SK-N-SH (cell line): Measurements from ENCODE around the gene ATP8A1. TPM values are rescaled to one million over a fixed set of nuclear protein-coding genes. Genes with fewer than 3 reads are reported as not detected.

Source experiments
- CTCF ChIA-PET: fragments of 300-600, 350-600 bp; formaldehyde crosslinking; extraction: SDS; loops from one replicate; lab custom pipeline; 2021; lab: Yijun Ruan, JAX
- POLR2A ChIA-PET: fragments of 350-600 bp; sonication (Branson Sonifier 250); formaldehyde crosslinking; extraction: SDS; loops from one replicate; lab custom pipeline; 2020; ENCODE audit warnings: antibody characterized with exemption, inconsistent platforms; lab: Yijun Ruan, JAX
- DNase-seq: peaks from one replicate; pipeline ENCODE4 v3.0.0; 2012
- H2AFZ ChIP-seq: fragments of 200-600 bp; sonication (generic); 2 replicates; pipeline ENCODE4 v1.8.1; 2016; ENCODE audit warnings: antibody characterized with exemption, mild to moderate bottlenecking, low read depth
- H3F3A ChIP-seq: fragments of 200-600 bp; sonication (generic); replicated peaks from 2 replicates; pipeline ENCODE3; 2016; ENCODE audit warnings: antibody characterized with exemption, mild to moderate bottlenecking; ENCODE audit not compliant: insufficient read depth
- H3K27ac ChIP-seq, 2 experiments: fragments of 200-500 bp in 1 of 2; fragments of 200-600 bp in 1 of 2; sonication (Bioruptor generic) in 1 of 2; sonication (generic), shearing (Covaris generic) in 1 of 2; 2 replicates each; pipeline versions ENCODE4 v1.5.1 to v1.6.1; 2014 to 2016; ENCODE audit warnings: low read depth in 2 of 2, inconsistent platforms in 1 of 2, low read length in 1 of 2, mild to moderate bottlenecking in 1 of 2, mixed read lengths in 1 of 2
- H3K27me3 ChIP-seq: fragments of 200-600 bp; sonication (generic), shearing (Covaris generic); 2 replicates; pipeline ENCODE4 v1.6.1; 2016; ENCODE audit warnings: mixed run types; ENCODE audit not compliant: insufficient read depth
- H3K36me3 ChIP-seq, 2 experiments: fragments of 200-500 bp in 1 of 2; fragments of 200-600 bp in 1 of 2; sonication (Bioruptor generic) in 1 of 2; sonication (generic) in 1 of 2; replicated peaks in 1 of 2; 2 replicates each; pipeline versions ENCODE3 to v1.5.1; 2014 to 2016; ENCODE audit warnings: low read length in 1 of 2, mild to moderate bottlenecking in 1 of 2; ENCODE audit not compliant: insufficient read depth in 2 of 2, control insufficient read depth in 1 of 2
- H3K4me1 ChIP-seq, 2 experiments: fragments of 200-500 bp in 1 of 2; fragments of 200-600 bp in 1 of 2; sonication (Bioruptor generic) in 1 of 2; sonication (generic), shearing (Covaris generic) in 1 of 2; 2 replicates each; pipeline versions ENCODE4 v1.5.1 to v1.6.1; 2014 to 2016; ENCODE audit warnings: low read depth in 1 of 2, low read length in 1 of 2, mixed run types in 1 of 2; ENCODE audit not compliant: insufficient read depth in 2 of 2, control insufficient read depth in 1 of 2
- H3K4me2 ChIP-seq: fragments of 200-600 bp; sonication (generic), shearing (Covaris generic); 2 replicates; pipeline ENCODE4 v1.6.1; 2017; ENCODE audit warnings: mixed run types
- H3K4me3 ChIP-seq, 2 experiments: fragments of 200-500 bp in 1 of 2; fragments of 200-600 bp in 1 of 2; sonication (Bioruptor generic) in 1 of 2; sonication (generic), shearing (Covaris generic) in 1 of 2; 2 replicates each; pipeline versions ENCODE4 v1.5.1 to v1.8.1; 2014 to 2016; ENCODE audit warnings: low read depth in 2 of 2, inconsistent platforms in 1 of 2, low read length in 1 of 2, mild to moderate bottlenecking in 1 of 2, mixed read lengths in 1 of 2, moderate library complexity in 1 of 2
- H3K79me2 ChIP-seq: fragments of 200-600 bp; sonication (generic); 2 replicates; pipeline ENCODE4 v1.8.1; 2017; ENCODE audit warnings: mild to moderate bottlenecking; ENCODE audit not compliant: insufficient read depth
- H3K9ac ChIP-seq: fragments of 200-600 bp; sonication (generic); 2 replicates; pipeline ENCODE4 v1.6.1; 2017; ENCODE audit warnings: mixed run types
- H3K9me2 ChIP-seq: fragments of 200-600 bp; sonication (generic); 2 replicates; pipeline ENCODE4 v1.6.1; 2017; ENCODE audit warnings: mixed run types
- H3K9me3 ChIP-seq: fragments of 200-600 bp; sonication (generic); 2 replicates; pipeline ENCODE4 v1.6.1; 2017; ENCODE audit warnings: mixed run types, mild to moderate bottlenecking, moderate library complexity
- H4K20me1 ChIP-seq: fragments of 200-600 bp; sonication (generic); 2 replicates; pipeline ENCODE4 v1.6.1; 2017; ENCODE audit warnings: mild to moderate bottlenecking, mixed run types; ENCODE audit not compliant: insufficient read depth
- CHD2 ChIP-seq: fragments of 150-350 bp; IDR thresholded peaks from 2 replicates; pipeline ENCODE4 v1.6.1; 2018; ENCODE audit warnings: low read length; ENCODE audit not compliant: partially characterized antibody
- EP300 ChIP-seq, 2 experiments: IDR thresholded peaks; 2 replicates each; pipeline versions ENCODE4 v1.4.0 to v1.6.1; 2012; ENCODE audit warnings: borderline replicate concordance in 1 of 2, low read depth in 1 of 2, low read length in 1 of 2
- EZH2phosphoT487 ChIP-seq: fragments of 200-600 bp; sonication (generic); IDR thresholded peaks from 2 replicates; pipeline ENCODE4 v1.6.1; 2017; ENCODE audit warnings: low read depth, mixed run types, mild to moderate bottlenecking, antibody characterized with exemption, moderate library complexity, borderline replicate concordance
- FOXJ3 ChIP-seq: sonication (generic); formaldehyde crosslinking; IDR thresholded peaks from 2 replicates; pipeline ENCODE4 v1.5.1; 2020; ENCODE audit warnings: mild to moderate bottlenecking, missing genetic modification reagents
- JUND ChIP-seq: IDR thresholded peaks from 2 replicates; pipeline ENCODE4 v1.4.0; 2012
- MEF2A ChIP-seq: IDR thresholded peaks from 2 replicates; pipeline ENCODE4 v1.4.0; 2012; ENCODE audit warnings: low read depth, borderline replicate concordance
- MXI1 ChIP-seq: IDR thresholded peaks from 2 replicates; pipeline ENCODE4 v1.6.1; 2012; ENCODE audit warnings: mild to moderate bottlenecking, low read depth, low read length, improper control_type of control experiment
- NFIC ChIP-seq: IDR thresholded peaks from 2 replicates; pipeline ENCODE4 v1.4.0; 2012; ENCODE audit warnings: borderline replicate concordance
- POLR2AphosphoS5 ChIP-seq: IDR thresholded peaks from 2 replicates; pipeline ENCODE4 v1.6.1; 2012; ENCODE audit warnings: low read depth, low read length
- RAD21 ChIP-seq: IDR thresholded peaks from 2 replicates; pipeline ENCODE4 v1.6.1; 2012; ENCODE audit warnings: mild to moderate bottlenecking, low read length
- RCOR1 ChIP-seq: fragments of 150-350 bp; IDR thresholded peaks from 2 replicates; pipeline ENCODE4 v1.6.1; 2017; ENCODE audit warnings: antibody characterized with exemption, low read length
- RFX5 ChIP-seq: IDR thresholded peaks from 2 replicates; pipeline ENCODE4 v1.6.1; 2012; ENCODE audit warnings: mild to moderate bottlenecking, improper control_type of control experiment, low read length
- RXRA ChIP-seq: IDR thresholded peaks from 2 replicates; pipeline ENCODE4 v1.4.0; 2012; ENCODE audit warnings: low read depth, mild to moderate bottlenecking, borderline replicate concordance
- TAF1 ChIP-seq: IDR thresholded peaks from 2 replicates; pipeline ENCODE4 v1.6.1; 2012; ENCODE audit warnings: low read depth, mild to moderate bottlenecking, low read length, moderate library complexity, borderline replicate concordance
- TEAD4 ChIP-seq: IDR thresholded peaks from 2 replicates; pipeline ENCODE4 v1.4.0; 2012; ENCODE audit warnings: mild to moderate bottlenecking, borderline replicate concordance; ENCODE audit not compliant: insufficient read depth
- YY1 ChIP-seq: IDR thresholded peaks from 2 replicates; pipeline ENCODE4 v1.4.0; 2012; ENCODE audit warnings: low read depth, mild to moderate bottlenecking
- WGBS: methylation state at CpG from one replicate; pipeline ENCODE4 v1.1.6; 2017; ENCODE audit warnings: low lambda C conversion rate; 5-methylcytosine and 5-hydroxymethylcytosine counted together
- polyA plus RNA-seq, 3 experiments: library from polyadenylated mRNA; depleted of rRNA; stranded (reverse); fragments of >200 nt; gene quantifications; 2 replicates each; pipeline ENCODE4 v1.2.3, GENCODE V29; 2012
- TF ChIP-seq, protein P1 (sequence below): IDR thresholded peaks from 2 replicates; pipeline ENCODE4 v1.6.1; 2012; ENCODE audit warnings: mild to moderate bottlenecking, low read depth, low read length, moderate library complexity
- TF ChIP-seq, protein P2 (sequence below): IDR thresholded peaks from 2 replicates; pipeline ENCODE4; 2012
- TF ChIP-seq, protein P3 (sequence below): fragments of 200-600 bp; sonication (generic); IDR thresholded peaks from 2 replicates; pipeline ENCODE4 v1.6.1; 2017; ENCODE audit warnings: antibody characterized with exemption, mild to moderate bottlenecking, moderate library complexity

Gene ATP8A1
- polyA plus RNA-seq, 1 of the 3 experiments (the other 2 are of a cell fraction) = 0.38 TPM

DNA sequence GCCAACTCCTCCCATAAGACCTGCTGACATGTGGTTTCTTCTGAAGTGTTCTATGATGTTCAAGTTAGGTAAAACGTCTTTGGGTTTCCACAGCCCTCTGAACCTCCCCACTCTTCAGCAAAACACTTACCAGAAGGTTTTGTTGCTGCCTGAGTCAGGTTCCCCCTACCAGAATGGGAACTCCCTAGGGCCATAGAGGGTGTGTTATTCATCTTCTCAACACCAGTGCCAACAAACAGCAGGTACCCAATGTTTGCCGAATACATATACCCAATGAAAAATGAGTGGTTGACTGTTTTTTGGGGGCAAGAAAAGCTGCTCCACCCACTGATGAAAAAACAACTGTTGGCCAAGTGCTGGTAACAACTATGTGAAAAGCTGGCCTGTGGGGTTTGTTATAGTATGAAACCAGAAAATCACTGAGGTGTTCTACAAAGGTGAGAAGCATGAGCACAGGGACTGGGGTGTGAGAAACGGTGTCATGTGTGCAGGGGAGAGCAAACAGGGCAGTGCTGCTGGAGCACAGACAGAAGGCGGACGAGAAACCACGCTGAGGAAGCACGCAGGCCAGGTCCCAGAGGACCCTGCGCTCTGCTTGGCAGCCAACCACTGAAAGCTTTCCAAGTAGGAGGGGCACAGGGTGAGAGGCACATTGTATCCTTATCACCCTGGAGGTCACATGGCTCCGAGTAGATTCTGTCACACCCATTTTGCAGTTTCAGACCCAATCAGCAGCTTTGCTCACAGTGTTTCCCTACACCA lies 28.8 kb downstream of the ATP8A1 start:
- H3K27ac ChIP-seq = no peak overlapping the region
- H3K4me3 ChIP-seq = no peak overlapping the region
- no peak overlapping the region for H3K9ac ChIP-seq
- no peaks in the 10 kb centered on the region for H3K36me3 ChIP-seq
- no peaks in the 10 kb centered on the region for H4K20me1 ChIP-seq
- peaks cover 0 to 2% of the 10 kb centered on the region in 2 experiments; a peak in 1 of 4 replicates for H3K4me1 ChIP-seq
- ChIA-PET POLR2A (no interaction called here), CTCF (interaction anchor here (1.7 kb wide), 1 partner anchor 10 kb away, joined by 4 read pairs; no protein-coding TSS in a partner anchor)
- no peaks in the 10 kb centered on the region for H3K79me2 ChIP-seq
- H3K9me2 ChIP-seq = no peaks in the 10 kb centered on the region
- H3K4me2 ChIP-seq = no peak overlapping the region
- TF ChIP-seq RFX5 (no peak), YY1 (no peak), EP300 (IDR thresholded peaks at IDR 0.05; ENCODE audit: borderline replicate concordance in 1 of 2, low read depth in 1 of 2, low read length in 1 of 2) (no peak), TAF1 (no peak), MXI1 (no peak), RAD21 (no peak), MEF2A (no peak), FOXJ3 (CRISPR knock-in tag) (no peak), RXRA (no peak), POLR2AphosphoS5 (no peak), RCOR1 (no peak), JUND (no peak), TEAD4 (no peak), NFIC (no peak), EZH2phosphoT487 (no peak), CHD2 (no peak)
- TF ChIP-seq, protein P1, sequence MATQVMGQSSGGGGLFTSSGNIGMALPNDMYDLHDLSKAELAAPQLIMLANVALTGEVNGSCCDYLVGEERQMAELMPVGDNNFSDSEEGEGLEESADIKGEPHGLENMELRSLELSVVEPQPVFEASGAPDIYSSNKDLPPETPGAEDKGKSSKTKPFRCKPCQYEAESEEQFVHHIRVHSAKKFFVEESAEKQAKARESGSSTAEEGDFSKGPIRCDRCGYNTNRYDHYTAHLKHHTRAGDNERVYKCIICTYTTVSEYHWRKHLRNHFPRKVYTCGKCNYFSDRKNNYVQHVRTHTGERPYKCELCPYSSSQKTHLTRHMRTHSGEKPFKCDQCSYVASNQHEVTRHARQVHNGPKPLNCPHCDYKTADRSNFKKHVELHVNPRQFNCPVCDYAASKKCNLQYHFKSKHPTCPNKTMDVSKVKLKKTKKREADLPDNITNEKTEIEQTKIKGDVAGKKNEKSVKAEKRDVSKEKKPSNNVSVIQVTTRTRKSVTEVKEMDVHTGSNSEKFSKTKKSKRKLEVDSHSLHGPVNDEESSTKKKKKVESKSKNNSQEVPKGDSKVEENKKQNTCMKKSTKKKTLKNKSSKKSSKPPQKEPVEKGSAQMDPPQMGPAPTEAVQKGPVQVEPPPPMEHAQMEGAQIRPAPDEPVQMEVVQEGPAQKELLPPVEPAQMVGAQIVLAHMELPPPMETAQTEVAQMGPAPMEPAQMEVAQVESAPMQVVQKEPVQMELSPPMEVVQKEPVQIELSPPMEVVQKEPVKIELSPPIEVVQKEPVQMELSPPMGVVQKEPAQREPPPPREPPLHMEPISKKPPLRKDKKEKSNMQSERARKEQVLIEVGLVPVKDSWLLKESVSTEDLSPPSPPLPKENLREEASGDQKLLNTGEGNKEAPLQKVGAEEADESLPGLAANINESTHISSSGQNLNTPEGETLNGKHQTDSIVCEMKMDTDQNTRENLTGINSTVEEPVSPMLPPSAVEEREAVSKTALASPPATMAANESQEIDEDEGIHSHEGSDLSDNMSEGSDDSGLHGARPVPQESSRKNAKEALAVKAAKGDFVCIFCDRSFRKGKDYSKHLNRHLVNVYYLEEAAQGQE = no peak
- TF ChIP-seq, protein P2, sequence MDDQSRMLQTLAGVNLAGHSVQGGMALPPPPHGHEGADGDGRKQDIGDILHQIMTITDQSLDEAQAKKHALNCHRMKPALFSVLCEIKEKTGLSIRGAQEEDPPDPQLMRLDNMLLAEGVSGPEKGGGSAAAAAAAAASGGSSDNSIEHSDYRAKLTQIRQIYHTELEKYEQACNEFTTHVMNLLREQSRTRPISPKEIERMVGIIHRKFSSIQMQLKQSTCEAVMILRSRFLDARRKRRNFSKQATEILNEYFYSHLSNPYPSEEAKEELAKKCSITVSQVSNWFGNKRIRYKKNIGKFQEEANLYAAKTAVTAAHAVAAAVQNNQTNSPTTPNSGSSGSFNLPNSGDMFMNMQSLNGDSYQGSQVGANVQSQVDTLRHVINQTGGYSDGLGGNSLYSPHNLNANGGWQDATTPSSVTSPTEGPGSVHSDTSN = no peak
- TF ChIP-seq, protein P3, sequence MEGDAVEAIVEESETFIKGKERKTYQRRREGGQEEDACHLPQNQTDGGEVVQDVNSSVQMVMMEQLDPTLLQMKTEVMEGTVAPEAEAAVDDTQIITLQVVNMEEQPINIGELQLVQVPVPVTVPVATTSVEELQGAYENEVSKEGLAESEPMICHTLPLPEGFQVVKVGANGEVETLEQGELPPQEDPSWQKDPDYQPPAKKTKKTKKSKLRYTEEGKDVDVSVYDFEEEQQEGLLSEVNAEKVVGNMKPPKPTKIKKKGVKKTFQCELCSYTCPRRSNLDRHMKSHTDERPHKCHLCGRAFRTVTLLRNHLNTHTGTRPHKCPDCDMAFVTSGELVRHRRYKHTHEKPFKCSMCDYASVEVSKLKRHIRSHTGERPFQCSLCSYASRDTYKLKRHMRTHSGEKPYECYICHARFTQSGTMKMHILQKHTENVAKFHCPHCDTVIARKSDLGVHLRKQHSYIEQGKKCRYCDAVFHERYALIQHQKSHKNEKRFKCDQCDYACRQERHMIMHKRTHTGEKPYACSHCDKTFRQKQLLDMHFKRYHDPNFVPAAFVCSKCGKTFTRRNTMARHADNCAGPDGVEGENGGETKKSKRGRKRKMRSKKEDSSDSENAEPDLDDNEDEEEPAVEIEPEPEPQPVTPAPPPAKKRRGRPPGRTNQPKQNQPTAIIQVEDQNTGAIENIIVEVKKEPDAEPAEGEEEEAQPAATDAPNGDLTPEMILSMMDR = no peak
- H3F3A ChIP-seq = no peaks in the 10 kb centered on the region
- H3K9me3 ChIP-seq = no peaks in the 10 kb centered on the region
- H3K27me3 ChIP-seq = no peaks in the 10 kb centered on the region
- no peak for DNase-seq
- H2AFZ ChIP-seq = no peak overlapping the region
- 52% methylated on average over 9 of the region's 9 CpGs for WGBS
